B cell (primary cell): ENCODE measurements around the gene LMO3.

Experiments
- EZH2 ChIP-seq: IDR thresholded peaks from 2 replicates; pipeline ENCODE4 v1.6.1; 2012; ENCODE audit warnings: borderline replicate concordance, low read depth, mild to moderate bottlenecking, moderate library complexity, low read length; ENCODE audit not compliant: insufficient read depth, poor library complexity, severe bottlenecking
- TF ChIP-seq, protein P1 (sequence below): fragments of 200-600 bp; IDR thresholded peaks from one replicate; pipeline ENCODE4 v1.8.0; 2022; ENCODE audit warnings: antibody characterized with exemption, mild to moderate bottlenecking

DNA sequence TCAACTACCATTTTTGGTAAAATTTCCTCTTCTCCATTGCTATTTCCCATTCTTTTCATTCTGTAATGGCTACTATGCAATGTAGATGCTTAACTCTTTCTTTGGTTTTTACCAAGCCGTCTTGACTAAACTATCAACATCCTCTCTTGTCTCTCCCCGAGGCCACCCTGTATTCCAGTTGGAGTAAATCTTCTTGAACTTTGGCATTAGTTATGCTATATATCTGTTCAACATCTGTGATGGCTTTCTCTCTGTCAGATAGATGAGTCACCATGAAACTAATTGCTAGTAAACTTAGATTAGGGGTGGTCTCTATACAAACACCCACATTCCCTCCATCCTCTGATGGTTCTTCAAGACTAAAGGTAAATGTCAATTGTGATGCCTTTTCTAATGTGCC lies 63.4 kb downstream of the LMO3 start:
- no peak for TF ChIP-seq EZH2
- TF ChIP-seq, protein P1, sequence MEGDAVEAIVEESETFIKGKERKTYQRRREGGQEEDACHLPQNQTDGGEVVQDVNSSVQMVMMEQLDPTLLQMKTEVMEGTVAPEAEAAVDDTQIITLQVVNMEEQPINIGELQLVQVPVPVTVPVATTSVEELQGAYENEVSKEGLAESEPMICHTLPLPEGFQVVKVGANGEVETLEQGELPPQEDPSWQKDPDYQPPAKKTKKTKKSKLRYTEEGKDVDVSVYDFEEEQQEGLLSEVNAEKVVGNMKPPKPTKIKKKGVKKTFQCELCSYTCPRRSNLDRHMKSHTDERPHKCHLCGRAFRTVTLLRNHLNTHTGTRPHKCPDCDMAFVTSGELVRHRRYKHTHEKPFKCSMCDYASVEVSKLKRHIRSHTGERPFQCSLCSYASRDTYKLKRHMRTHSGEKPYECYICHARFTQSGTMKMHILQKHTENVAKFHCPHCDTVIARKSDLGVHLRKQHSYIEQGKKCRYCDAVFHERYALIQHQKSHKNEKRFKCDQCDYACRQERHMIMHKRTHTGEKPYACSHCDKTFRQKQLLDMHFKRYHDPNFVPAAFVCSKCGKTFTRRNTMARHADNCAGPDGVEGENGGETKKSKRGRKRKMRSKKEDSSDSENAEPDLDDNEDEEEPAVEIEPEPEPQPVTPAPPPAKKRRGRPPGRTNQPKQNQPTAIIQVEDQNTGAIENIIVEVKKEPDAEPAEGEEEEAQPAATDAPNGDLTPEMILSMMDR, result no peak
